ENCODE measurements around the gene B4GALNT4. TPM values are rescaled to one million over a fixed set of nuclear protein-coding genes. Genes with fewer than 3 reads are reported as not detected.
"Not testable (repeated sequence)": the region's sequence is repeated elsewhere in the genome, so short reads cannot be mapped to it uniquely, and the experiment has no call there.

Gene B4GALNT4
- total and polyA plus RNA-seq, 2 donors (not counting 1 experiment from before 2014, with no cell fraction given), result 1.5 to 3.8 TPM

- Histone ChIP-seq H3K27ac (ENCODE audit: insufficient read depth, low read length) (no peak overlapping the region), H4K20me1 (ENCODE audit: control insufficient read depth, extremely low read depth, insufficient read depth, low read length) (no peaks in the 10 kb centered on the region), H3K9me3 (ENCODE audit: control insufficient read depth, insufficient read depth, low read depth, low read length) (no peaks in the 10 kb centered on the region), H3K4me3 (replicated peaks in 1 of 4; ENCODE audit: control extremely low read depth in 1 of 4, insufficient read depth in 1 of 4, low read depth in 3 of 4, low read length in 4 of 4) (no peak overlapping the region), H2AFZ (ENCODE audit: low read length) (no peak overlapping the region), H3K79me2 (ENCODE audit: control insufficient read depth, insufficient read depth, low read length) (no peaks in the 10 kb centered on the region), H3K4me1 (ENCODE audit: control insufficient read depth, extremely low read depth, insufficient read depth, low read length) (peaks cover 2% of the 10 kb centered on the region), H3K4me2 (ENCODE audit: extremely low read depth, insufficient read depth, low read length) (no peak overlapping the region), H3K36me3 (ENCODE audit: control insufficient read depth, insufficient read depth, low read length) (peaks cover 2% of the 10 kb centered on the region), H3K27me3 (ENCODE audit: control insufficient read depth, insufficient read depth, low read length) (peaks cover 12% of the 10 kb centered on the region), H3K9ac (ENCODE audit: insufficient read depth, low read length) (no peak overlapping the region)
- TF ChIP-seq EZH2 (IDR thresholded peaks at IDR 0.05; ENCODE audit: low read length, missing control alignments) (no peak), CTCF (conservative IDR thresholded peaks at IDR 0.05 in 1 of 2, IDR thresholded peaks at IDR 0.05 in 1 of 2; ENCODE audit: low read depth in 1 of 2, low read length in 2 of 2) (no peak)
- DNase-seq (ENCODE audit: low read depth in 2 of 2), result no peak
Measured at GRCh38 chr11:360326-361280, 8.7 kb upstream of the B4GALNT4 start.

- Histone ChIP-seq H3K27ac (ENCODE audit: insufficient read depth, low read length) (no peak overlapping the region), H3K9me3 (ENCODE audit: control insufficient read depth, insufficient read depth, low read depth, low read length) (no peaks in the 10 kb centered on the region), H3K27me3 (ENCODE audit: control insufficient read depth, insufficient read depth, low read length) (peaks cover 20% of the 10 kb centered on the region), H3K36me3 (ENCODE audit: control insufficient read depth, insufficient read depth, low read length) (no peaks in the 10 kb centered on the region), H3K79me2 (ENCODE audit: control insufficient read depth, insufficient read depth, low read length) (no peaks in the 10 kb centered on the region), H4K20me1 (ENCODE audit: control insufficient read depth, extremely low read depth, insufficient read depth, low read length) (no peaks in the 10 kb centered on the region), H2AFZ (ENCODE audit: low read length) (no peak overlapping the region), H3K9ac (ENCODE audit: insufficient read depth, low read length) (no peak overlapping the region), H3K4me1 (ENCODE audit: control insufficient read depth, extremely low read depth, insufficient read depth, low read length) (no peaks in the 10 kb centered on the region), H3K4me3 (replicated peaks in 1 of 4; ENCODE audit: control extremely low read depth in 1 of 4, insufficient read depth in 1 of 4, low read depth in 3 of 4, low read length in 4 of 4) (no peak overlapping the region), H3K4me2 (ENCODE audit: extremely low read depth, insufficient read depth, low read length) (no peak overlapping the region)
- DNase-seq (ENCODE audit: low read depth in 2 of 2), result no peak
- TF ChIP-seq CTCF (conservative IDR thresholded peaks at IDR 0.05 in 1 of 2, IDR thresholded peaks at IDR 0.05 in 1 of 2; ENCODE audit: low read depth in 1 of 2, low read length in 2 of 2) (no peak), EZH2 (IDR thresholded peaks at IDR 0.05; ENCODE audit: low read length, missing control alignments) (no peak)
Measured at GRCh38 chr11:362642-363442, 6.5 kb upstream of the B4GALNT4 start.

- not testable (repeated sequence) for H4K20me1 ChIP-seq (ENCODE audit: control insufficient read depth, extremely low read depth, insufficient read depth, low read length)
Measured at GRCh38 chr11:363443-363805, 5.9 kb upstream of the B4GALNT4 start.

More at GRCh38 chr11:363443-363805, 5.9 kb upstream of the B4GALNT4 start:
- not testable (repeated sequence) for H2AFZ ChIP-seq (ENCODE audit: low read length); H3K9ac ChIP-seq (ENCODE audit: insufficient read depth, low read length); H3K4me3 ChIP-seq (replicated peaks in 1 of 4; ENCODE audit: control extremely low read depth in 1 of 4, insufficient read depth in 1 of 4, low read depth in 3 of 4, low read length in 4 of 4); H3K4me1 ChIP-seq (ENCODE audit: control insufficient read depth, extremely low read depth, insufficient read depth, low read length); H3K36me3 ChIP-seq (ENCODE audit: control insufficient read depth, insufficient read depth, low read length); DNase-seq (ENCODE audit: low read depth in 2 of 2); H3K4me2 ChIP-seq (ENCODE audit: extremely low read depth, insufficient read depth, low read length); H3K27ac ChIP-seq (ENCODE audit: insufficient read depth, low read length); H3K9me3 ChIP-seq (ENCODE audit: control insufficient read depth, insufficient read depth, low read depth, low read length); H3K79me2 ChIP-seq (ENCODE audit: control insufficient read depth, insufficient read depth, low read length)
- peaks cover 21% of the 10 kb centered on the region for H3K27me3 ChIP-seq (ENCODE audit: control insufficient read depth, insufficient read depth, low read length)
